ENCODE data around the gene HDAC11.

HDAC11 gene

DNA sequence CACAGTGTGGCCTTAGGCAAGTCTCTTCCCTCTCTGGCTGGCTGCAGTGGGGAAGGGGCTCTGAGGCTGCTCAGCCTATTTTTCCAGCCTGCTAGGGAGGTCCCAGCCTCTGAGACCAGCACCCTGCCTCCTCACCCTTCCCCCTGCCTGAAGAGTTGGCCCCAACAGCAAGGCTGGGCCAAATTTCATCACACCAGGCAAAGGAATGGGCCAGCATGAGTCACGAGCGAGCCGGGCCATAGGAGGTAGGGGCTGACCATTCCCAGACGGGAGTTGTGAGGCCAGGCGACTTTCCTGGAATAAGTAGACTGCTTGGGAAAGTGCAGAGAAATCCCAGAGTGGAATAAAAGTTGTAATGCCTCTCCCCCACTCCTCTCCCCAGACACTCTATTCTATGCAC, 63.1 kb downstream of the HDAC11 start:
- no peak for DNase-seq (ENCODE audit: low spot score)

GRCh38 chr3:13544293-13544831, 64.3 kb downstream of the HDAC11 start:
- DNase-seq (ENCODE audit: low spot score) = no peak

DNA sequence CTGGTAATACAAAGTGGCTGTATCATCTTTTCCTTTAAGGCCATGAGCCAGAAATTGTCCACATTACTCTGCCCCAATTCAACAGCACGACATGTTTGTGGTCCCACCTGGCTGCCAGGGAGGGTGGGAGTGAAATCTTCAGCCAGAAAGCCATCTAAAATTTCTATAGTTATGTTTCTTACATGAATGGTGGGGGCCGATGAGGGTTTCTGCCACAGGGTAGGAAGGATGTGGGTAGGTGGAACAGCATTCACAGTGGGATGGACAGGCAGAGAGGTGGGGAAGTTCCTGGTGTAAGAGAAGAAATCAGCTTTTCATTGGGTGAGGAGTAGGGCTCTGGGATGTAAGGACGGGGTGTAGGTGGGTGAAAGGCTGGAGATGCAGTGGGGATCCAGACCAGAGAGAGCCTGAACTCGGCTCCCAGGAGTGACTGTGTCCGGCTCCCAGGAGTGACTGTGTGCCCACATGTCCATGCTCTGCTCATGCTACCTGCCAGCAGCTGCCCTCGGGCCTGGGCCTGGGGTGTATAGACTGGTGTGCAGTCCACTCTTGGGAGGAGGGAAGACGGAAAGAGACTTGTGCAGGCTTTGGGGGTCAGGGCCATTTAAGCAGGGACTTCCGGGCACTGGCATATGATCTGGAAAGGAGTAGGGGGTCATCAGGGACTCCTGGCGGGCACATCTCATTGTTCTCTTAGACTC, 65.0 kb downstream of the HDAC11 start:
- DNase-seq (ENCODE audit: low spot score) = no peak

- DNase-seq (ENCODE audit: low spot score) = no peak
Observed at GRCh38 chr3:13545952-13546454, 65.9 kb downstream of the HDAC11 start.

DNA sequence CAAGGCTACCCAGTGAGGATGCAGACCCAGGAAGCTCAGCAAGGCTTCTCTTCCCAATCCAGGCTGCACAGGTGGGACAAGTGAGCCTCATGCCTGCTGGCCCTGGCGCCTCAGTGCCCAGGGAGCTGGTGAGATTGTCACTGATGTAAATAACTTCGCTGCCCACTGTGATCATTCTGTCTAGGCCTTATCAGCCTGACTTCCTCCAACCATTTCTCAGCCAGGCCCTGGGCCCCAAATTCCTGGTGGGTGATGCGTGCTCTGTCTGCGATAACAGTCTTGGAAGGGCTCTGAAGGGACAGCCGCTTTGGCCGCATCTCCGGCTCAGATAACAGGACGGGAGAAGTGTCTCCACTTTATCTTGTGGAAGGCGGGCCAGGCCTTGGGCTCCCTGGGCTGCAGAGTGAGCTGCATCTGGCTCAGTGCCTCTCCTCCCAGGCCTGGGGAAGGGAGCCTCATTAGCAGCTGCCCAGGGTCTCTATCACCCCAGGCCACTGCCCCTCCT, 66.6 kb downstream of the HDAC11 start:
- no peak for DNase-seq (ENCODE audit: low spot score)

GRCh38 chr3:13547591-13548371, 67.7 kb downstream of the HDAC11 start:
- no peak for DNase-seq (ENCODE audit: low spot score)

- no peak for DNase-seq (ENCODE audit: low spot score)
Observed at GRCh38 chr3:13548696-13549622, 68.9 kb downstream of the HDAC11 start, which contains the start of gene FBLN2. Gene FBLN2, plus strand, starts transcription at chr3:13549125. Its CDS starts 21,231 bp downstream, at chr3:13570356.

- no peak for DNase-seq (ENCODE audit: low spot score)
Observed at GRCh38 chr3:13549623-13550422, 69.7 kb downstream of the HDAC11 start.

GRCh38 chr3:13550423-13550690, 70.3 kb downstream of the HDAC11 start:
- DNase-seq (ENCODE audit: low spot score) = no peak

DNA sequence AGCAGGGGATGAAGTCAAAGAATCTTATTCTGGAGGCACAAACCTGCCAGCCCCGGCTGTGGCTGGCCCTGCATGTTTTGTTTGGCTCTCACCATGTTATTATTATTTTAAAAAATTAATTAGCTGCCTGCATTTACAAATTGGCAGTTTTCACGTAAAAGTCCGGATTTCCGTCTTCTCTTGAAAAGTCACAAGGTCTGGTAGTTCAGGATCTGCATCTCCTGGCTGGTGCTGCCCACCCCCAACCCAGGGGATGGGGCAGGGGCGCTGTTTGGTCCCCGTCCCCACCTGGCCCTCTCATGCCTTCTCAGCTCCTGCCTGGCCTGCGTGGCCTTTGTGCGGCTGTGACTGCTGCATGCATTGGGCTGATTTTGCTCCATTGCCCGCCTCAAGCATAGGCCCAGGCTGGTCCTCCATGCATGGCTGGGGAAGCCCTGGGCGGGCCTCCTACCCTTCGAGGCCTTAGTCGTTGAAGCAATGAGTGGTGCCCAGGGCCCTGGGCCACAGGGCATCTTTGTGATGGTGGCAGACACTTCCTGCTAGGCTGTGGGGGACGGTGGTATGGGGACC, 70.8 kb downstream of the HDAC11 start:
- DNase-seq (ENCODE audit: low spot score) = no peak

DNA sequence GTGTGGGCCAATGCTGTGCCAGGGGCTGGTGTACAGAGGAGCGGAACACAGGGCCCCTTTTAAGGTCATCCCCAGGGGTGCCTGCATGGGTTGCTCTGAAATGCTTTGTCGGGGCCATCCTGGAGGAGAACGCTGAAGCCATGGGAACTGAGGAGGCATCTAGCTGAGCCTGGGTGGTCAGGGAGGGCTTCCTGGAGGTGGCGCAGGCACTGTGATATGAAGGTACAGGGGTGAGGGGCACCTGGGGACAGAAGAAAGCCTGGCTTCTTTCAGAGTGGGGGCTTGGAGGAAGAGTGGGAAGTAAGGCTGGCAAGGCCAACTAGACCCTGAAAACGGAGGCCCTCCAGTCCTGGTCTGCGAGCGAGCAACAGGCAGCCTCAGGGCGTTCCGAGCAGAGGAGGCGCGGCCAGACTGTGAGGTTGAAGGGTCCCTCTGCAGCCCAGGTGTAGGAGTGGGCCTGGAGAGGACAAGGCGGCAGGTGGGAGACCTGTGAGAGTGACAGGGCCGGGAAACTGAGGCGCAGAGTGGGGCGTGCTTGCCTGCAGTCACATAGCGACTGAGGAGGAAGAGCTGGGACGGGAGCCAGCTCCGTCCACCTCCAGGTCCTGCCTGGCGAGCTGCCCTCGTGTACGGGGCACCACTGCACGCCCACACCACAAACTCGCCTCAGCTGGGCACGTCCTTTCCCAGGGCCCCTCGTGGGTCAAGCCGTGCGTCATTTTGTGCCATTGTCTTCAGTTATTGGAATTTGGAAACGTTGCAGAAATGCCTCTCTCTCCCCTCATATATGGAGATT, 72.9 kb downstream of the HDAC11 start:
- DNase-seq (ENCODE audit: low spot score) = no peak

DNA sequence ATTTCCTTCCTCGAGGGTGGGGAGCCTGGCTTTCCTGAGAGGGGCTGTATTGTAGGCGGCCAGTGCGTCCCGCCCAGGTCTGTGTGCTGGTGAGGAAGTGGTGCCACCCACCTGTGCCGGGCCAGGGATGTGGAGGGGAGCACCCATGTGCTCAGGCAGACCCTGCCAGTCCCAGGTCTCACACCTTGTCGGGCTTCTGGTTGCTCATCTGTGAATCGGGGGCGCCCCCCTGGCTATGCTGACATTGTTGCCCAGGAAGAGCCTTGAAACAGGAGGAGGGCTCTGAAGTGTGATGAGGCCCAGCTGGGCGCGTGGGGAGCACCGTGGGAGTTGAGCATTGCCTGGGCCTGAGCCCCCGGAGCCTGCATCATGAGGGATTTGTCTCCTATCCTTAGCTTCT, 73.6 kb downstream of the HDAC11 start:
- DNase-seq (ENCODE audit: low spot score) = no peak

DNA sequence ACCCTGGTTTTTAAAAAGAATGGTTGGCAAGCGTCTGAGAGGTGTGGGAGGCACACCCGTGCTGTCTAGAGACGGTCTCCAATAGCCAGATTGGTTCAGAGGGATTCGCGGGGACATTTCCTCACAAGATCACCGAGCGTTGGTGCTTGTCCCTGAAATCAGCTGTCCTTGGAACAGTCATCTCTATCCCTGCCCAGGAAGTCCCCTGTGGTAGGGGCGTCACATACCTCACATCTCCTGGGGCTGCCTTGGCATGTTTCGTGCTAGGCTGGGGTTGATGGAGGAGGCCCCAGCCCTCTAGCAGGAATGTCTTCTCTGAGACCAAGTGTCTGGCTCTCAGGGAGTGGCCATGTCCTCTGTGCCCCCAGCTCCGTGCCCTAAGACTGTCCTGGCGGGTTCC, 75.6 kb downstream of the HDAC11 start:
- DNase-seq (ENCODE audit: low spot score) = no peak
